HG03442 (cell line): Measurements from ENCODE around the gene RNF31.
A peak's percentile ranks its signal among the peaks of the same experiment; 100 is the strongest.

Source experiments
- ATAC-seq: cut with Tn5 transposase; IDR thresholded peaks from one replicate; pipeline ENCODE4 v1.9.1; 2021; ENCODE audit warnings: mild to moderate bottlenecking, moderate library complexity; ENCODE audit not compliant: unreplicated experiment

Gene RNF31

DNA sequence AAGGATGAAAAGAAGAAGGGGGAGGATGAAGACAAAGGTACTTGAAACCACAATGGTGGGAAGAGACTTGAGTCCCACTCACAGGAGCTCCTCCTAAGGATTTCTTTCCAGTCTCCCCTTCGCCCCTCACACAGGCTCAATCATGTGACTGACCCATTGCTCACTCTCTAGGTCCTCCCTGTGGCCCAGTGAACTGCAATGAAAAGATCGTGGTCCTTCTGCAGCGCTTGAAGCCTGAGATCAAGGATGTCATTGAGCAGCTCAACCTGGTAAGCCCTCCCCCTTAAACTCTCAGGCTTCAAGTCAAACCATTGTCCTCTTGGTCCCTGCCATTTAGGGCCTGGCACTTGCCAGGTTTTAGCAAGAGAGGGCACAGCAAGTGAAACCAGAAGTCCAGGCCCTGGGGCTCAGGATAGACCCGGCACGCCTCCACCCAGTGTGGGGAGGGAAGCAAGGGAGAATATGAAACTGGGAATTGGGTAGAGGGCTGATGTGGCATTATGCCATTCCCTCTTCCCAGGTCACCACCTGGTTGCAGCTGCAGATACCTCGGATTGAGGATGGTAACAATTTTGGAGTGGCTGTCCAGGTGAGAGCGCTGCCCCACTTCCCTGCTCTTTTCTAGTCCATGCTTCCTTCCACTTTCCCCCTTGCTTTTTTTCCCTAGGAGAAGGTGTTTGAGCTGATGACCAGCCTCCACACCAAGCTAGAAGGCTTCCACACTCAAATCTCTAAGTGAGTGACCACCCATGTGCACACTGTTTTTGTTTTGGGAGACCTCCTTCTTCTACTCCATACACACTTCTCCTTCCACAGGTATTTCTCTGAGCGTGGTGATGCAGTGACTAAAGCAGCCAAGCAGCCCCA, 9.5 kb upstream of the RNF31 start:
- ATAC-seq = no peak

DNA sequence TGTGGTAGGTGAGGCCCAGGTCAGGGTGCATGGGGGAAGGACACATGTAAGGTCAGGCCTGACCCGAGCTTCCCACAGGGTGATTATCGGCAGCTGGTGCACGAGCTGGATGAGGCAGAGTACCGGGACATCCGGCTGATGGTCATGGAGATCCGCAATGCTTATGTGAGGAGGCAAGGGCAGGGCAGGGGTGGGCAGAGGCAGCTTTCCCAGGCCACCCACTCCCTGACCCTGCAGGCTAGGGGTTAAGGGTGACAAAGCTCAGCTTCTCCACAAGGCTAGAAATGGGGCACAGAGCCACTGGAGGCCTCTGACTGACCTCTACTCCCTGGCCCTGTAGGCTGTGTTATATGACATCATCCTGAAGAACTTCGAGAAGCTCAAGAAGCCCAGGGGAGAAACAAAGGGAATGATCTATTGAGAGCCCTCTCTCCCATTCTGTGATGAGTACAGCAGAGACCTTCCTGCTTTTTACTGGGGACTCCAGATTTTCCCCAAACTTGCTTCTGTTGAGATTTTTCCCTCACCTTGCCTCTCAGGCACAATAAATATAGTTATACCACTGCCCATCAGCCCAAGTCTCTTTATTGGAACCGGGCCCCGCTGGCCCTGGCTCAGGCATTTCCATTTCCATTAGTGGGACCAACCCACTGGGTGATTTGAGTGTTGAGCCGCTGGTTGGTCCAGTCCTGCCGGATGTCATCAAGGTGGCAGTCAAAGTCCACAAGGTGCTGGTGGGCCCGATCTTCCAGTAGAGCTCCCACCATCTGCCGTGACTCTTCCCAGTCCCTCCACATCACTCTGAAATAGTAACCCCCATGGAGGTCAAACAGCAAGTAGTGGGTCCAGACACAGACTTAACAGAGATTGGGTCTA, 8.7 kb upstream of the RNF31 start:
- no peak for ATAC-seq

- no peak for ATAC-seq
These were observed 7.9 kb upstream of the RNF31 start for GRCh38 chr14:24139272-24139934.

GRCh38 chr14:24141097-24141880, 6.0 kb upstream of the RNF31 start, which contains the start of gene EMC9:
Gene EMC9 (minus strand): TSS chr14:24141591. CDS start chr14:24141304, 287 bp downstream.
- ATAC-seq = peak; percentile 81

GRCh38 chr14:24143511-24143910, 3.8 kb upstream of the RNF31 start:
- ATAC-seq = no peak

GRCh38 chr14:24144451-24144850, 2.8 kb upstream of the RNF31 start:
- ATAC-seq = no peak

GRCh38 chr14:24145219-24145618, 2.1 kb upstream of the RNF31 start:
- no peak for ATAC-seq

DNA sequence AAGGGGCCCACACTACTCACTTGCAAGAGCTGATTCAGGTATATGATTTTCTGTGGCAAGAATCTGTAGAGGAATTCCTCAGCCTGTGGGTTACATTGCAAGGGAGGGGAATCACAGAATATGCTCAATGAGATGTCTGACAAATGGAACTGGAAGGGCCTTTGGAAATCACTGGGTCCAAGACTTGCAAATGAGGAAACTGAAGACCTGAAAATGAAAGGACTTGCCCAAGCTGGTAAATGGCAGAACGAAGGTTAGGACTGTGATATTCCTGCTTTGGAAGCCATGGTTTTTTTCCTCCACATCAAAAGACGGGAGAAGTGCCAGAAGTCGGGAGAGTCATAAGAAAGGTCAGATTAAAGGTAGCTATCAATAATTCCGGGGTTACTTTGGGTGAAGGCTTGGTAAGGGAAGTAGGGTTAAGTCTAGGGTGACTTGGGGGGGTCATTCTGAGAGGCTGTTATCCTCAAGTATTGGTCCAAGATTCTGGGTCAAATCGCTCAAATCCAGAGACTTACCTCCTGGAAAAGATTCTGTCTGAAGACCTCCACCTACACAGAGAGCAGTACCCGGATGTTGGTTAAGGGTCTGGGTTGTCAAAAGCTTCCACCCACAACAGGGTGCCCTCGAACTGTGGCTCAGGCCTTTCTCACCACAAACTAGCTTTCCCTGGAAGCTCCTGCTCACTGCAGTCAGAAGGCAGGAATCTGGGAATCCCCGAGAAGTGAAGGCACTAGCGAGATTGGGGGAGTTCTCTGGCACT, 1.4 kb upstream of the RNF31 start:
- ATAC-seq = no peak

DNA sequence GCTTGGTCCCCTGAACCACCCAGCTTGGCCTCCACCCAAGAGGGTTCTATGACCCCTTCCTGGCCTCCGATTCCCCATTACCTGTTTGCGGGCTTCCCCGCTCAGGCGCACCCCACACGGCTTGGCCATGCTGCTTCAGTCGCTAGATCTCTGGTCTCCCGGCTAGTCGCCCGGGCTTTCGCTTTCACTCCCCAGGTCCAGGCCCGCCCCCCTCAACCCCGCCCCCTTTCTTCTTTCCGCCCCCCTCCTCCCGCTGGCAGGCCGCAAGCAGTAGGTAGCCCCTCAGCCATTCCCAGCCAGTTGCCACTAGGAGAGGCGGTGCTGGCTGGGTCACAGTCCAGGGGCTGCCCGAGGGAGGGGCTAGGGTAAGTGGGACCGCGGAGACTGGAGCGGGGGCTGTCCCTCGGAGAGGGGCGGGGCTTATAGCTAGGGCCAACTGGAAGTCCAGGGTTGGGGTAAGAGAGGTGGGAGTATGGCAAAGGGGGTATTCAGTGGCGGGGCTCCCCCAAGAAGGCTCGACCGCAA, 783 bp upstream of the RNF31 start, which contains the start of gene PSME2:
TSS of gene PSME2 (minus strand) at position 158 of the 525 bp plus-strand sequence. CDS start at position 129, 29 bp downstream.
- ATAC-seq = peak; percentile 58

DNA sequence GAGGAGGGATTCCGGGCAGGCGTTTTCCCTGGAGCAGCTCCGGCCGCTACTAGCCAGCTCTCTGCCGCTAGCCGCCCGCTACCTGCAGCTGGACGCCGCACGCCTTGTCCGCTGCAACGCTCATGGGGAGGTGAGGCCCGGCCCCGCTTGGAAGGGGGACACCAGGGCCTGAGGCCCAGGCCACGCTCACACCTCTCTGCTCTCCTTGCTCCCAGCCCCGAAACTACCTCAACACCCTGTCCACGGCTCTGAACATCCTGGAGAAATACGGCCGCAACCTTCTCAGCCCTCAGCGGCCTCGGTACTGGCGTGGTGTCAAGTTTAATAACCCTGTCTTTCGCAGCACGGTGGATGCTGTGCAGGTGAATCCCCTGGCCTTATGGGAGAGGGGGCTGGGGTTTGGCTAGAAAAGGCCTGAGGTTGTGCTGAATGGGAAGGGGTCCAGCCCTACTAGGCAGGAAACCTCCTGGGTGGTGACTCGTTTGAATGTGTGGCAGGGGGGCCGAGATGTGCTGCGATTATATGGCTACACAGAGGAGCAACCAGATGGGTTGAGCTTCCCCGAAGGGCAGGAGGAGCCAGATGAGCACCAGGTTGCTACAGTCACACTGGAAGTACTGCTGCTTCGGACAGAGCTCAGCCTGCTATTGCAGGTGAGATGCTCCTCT, 597 bp downstream of the RNF31 start:
- no peak for ATAC-seq

DNA sequence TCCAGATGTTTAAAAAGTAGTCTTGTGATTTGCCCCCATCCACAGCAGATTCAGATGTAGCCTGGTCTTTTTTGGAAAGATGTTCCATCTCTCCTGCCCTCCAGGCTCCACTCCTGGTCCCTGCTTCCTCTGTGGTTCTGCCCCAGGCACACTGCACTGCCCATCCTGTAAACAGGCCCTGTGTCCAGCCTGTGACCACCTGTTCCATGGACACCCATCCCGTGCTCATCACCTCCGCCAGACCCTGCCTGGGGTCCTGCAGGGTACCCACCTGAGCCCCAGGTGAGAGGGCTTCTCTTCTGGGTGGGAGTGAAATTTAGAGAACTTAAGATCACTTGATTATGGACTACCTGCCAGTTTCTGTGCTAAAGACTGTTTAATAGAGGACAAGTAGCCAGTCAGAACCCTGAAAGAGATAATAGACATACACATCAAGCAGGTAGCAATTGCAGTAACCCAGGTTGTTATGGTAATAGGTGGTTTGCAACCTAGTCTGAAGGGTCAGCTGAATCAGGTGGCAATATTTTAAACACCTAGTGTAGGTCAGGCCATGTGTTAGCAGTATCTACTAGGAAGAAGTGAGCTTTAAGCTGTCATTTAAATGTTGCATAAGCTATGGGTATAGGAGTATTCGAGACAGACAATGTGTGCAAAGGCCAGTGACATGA, 2.1 kb downstream of the RNF31 start:
- no peak for ATAC-seq

GRCh38 chr14:24150061-24150460, 2.8 kb downstream of the RNF31 start:
- no peak for ATAC-seq

GRCh38 chr14:24150567-24150966, 3.3 kb downstream of the RNF31 start:
- no peak for ATAC-seq

DNA sequence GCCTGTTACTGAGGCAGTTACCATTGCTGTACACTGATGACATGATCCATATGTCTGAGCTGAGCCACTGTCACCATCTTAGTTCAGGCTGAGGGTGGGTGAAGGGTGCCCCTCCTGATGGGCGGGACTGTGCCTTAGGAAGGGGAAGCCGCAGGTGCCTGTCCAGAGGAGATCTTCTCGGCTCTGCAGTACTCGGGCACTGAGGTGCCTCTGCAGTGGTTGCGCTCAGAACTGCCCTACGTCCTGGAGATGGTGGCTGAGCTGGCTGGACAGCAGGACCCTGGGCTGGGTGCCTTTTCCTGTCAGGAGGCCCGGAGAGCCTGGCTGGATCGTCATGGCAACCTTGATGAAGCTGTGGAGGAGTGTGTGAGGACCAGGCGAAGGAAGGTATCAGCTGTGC, 3.7 kb downstream of the RNF31 start:
- no peak for ATAC-seq

- ATAC-seq = no peak
These were observed 4.2 kb downstream of the RNF31 start for GRCh38 chr14:24151404-24152080.

GRCh38 chr14:24155100-24155499, 7.8 kb downstream of the RNF31 start:
- ATAC-seq = no peak

GRCh38 chr14:24156840-24157239, 9.5 kb downstream of the RNF31 start:
- ATAC-seq = no peak

GRCh38 chr14:24157331-24157730, 10.0 kb downstream of the RNF31 start:
- no peak for ATAC-seq
